Astrocyte (in vitro differentiated cells and primary cell): ENCODE data around the gene PTTG1. TPM values are rescaled to one million over a fixed set of nuclear protein-coding genes. Genes with fewer than 3 reads are reported as not detected.

Experiments
- DNase-seq: peaks from one replicate; pipeline ENCODE4 v3.0.0-alpha.2; 2010; ENCODE audit warnings: low read depth
- FAIRE-seq: peaks from 2 replicates; lab custom pipeline; 2011; peaks lifted over from hg19 to GRCh38; lab: Jason Lieb, UNC
- H2AFZ ChIP-seq: 2 replicates; pipeline ENCODE4 v1.6.0; 2012; ENCODE audit warnings: low read depth, low read length, inconsistent platforms
- H3K27ac ChIP-seq: 2 replicates; pipeline ENCODE4 v1.5.1; 2011; ENCODE audit warnings: low read depth, low read length, inconsistent platforms
- H3K27me3 ChIP-seq: 2 replicates; pipeline ENCODE4 v1.6.0; 2011; ENCODE audit warnings: low read length, inconsistent platforms; ENCODE audit not compliant: insufficient read depth
- H3K36me3 ChIP-seq: 2 replicates; pipeline ENCODE4 v1.5.1; 2011; ENCODE audit warnings: low read length, inconsistent platforms; ENCODE audit not compliant: insufficient read depth
- H3K4me1 ChIP-seq: 2 replicates; pipeline ENCODE4 v1.5.1; 2011; ENCODE audit warnings: low read length, inconsistent platforms; ENCODE audit not compliant: insufficient read depth
- H3K4me2 ChIP-seq: 2 replicates; pipeline ENCODE4 v1.6.0; 2012; ENCODE audit warnings: low read length, inconsistent platforms
- H3K4me3 ChIP-seq: 2 replicates; pipeline ENCODE4 v1.5.1; 2011; ENCODE audit warnings: low read depth, mild to moderate bottlenecking, low read length, inconsistent platforms; ENCODE audit not compliant: insufficient read depth
- H3K79me2 ChIP-seq: 2 replicates; pipeline ENCODE4 v1.6.0; 2012; ENCODE audit warnings: mild to moderate bottlenecking, low read length, inconsistent platforms; ENCODE audit not compliant: insufficient read depth
- H3K9ac ChIP-seq: 2 replicates; pipeline ENCODE4 v1.6.0; 2012; ENCODE audit warnings: mild to moderate bottlenecking, low read length, inconsistent platforms
- H3K9me3 ChIP-seq: 2 replicates; pipeline ENCODE4 v1.5.1; 2012; ENCODE audit warnings: low read depth, mild to moderate bottlenecking, low read length, inconsistent platforms; ENCODE audit not compliant: insufficient read depth
- H4K20me1 ChIP-seq: 2 replicates; pipeline ENCODE4 v1.6.0; 2012; ENCODE audit warnings: low read length, inconsistent platforms; ENCODE audit not compliant: insufficient read depth
- H3K27ac Mint-ChIP-seq: one replicate; pipeline ENCODE4 v1.8.0; 2021; ENCODE audit warnings: mild to moderate bottlenecking, mixed read lengths; ENCODE audit not compliant: unreplicated experiment
- H3K27me3 Mint-ChIP-seq: one replicate; pipeline ENCODE4 v1.8.0; 2021; ENCODE audit warnings: low read depth, mixed read lengths; ENCODE audit not compliant: unreplicated experiment
- H3K36me3 Mint-ChIP-seq: one replicate; pipeline ENCODE4 v1.8.0; 2021; ENCODE audit warnings: low read depth, mixed read lengths; ENCODE audit not compliant: unreplicated experiment
- H3K4me1 Mint-ChIP-seq: one replicate; pipeline ENCODE4 v1.8.0; 2021; ENCODE audit warnings: low read depth, mixed read lengths; ENCODE audit not compliant: unreplicated experiment
- H3K4me3 Mint-ChIP-seq: one replicate; pipeline ENCODE4 v1.8.0; 2021; ENCODE audit warnings: mild to moderate bottlenecking, moderate library complexity, mixed read lengths; ENCODE audit not compliant: unreplicated experiment
- H3K9me3 Mint-ChIP-seq: one replicate; pipeline ENCODE4 v1.8.0; 2021; ENCODE audit warnings: mild to moderate bottlenecking, mixed read lengths; ENCODE audit not compliant: unreplicated experiment
- EZH2 ChIP-seq: IDR thresholded peaks from 2 replicates; pipeline ENCODE4 v1.6.1; 2012; ENCODE audit warnings: mild to moderate bottlenecking, low read length, inconsistent platforms; ENCODE audit not compliant: insufficient read depth
- total RNA-seq: library from RNA; stranded (reverse); gene quantifications from 2 replicates; pipeline ENCODE4 v1.2.1, GENCODE V29; 2021
- TF ChIP-seq, protein P1 (sequence below): IDR thresholded peaks from 2 replicates; pipeline ENCODE4 v1.5.1; 2011; ENCODE audit warnings: low read depth, mild to moderate bottlenecking, inconsistent platforms, low read length, moderate library complexity; ENCODE audit not compliant: insufficient read depth

The PTTG1 gene
- total RNA-seq, 1 donor from 2014 or later = 20.4 TPM

DNA sequence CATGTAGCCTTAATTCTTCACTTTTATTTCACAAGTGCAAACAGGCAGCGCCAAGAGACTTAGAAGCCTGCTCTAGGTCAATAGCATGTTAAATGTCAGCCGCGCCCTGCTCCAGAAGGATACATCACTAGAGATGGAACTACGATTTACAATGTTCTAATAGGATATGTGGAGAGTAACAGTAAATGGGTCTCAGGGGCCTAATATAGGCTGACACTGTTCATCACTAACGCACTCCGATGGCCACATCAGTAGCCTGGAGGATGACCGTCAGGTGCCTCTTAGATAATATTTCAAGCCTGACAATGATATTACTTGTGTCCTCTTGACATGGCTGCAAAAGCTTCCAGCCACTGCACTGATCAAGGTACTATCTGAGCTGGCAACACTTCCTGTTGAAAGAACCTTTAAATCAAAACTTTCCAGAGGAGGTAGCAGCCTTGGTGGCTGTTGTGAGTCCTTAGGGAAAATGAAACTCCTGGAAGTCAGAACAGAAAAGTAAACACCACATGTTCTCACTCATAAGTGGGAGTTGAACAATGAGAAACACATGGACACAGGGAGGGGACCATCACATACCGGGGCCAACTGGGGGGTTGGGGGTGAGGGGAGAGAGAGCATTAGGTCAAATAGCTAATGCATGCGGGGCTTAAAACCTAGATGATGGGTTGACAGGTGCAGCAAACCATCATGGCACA is 35.0 kb downstream of the PTTG1 start:
- Mint-ChIP-seq H3K4me1 (peaks cover 5% of the 10 kb centered on the region), H3K27ac (no peak overlapping the region), H3K4me3 (no peak overlapping the region), H3K27me3 (peaks cover 6% of the 10 kb centered on the region), H3K9me3 (peaks cover 4% of the 10 kb centered on the region), H3K36me3 (no peaks in the 10 kb centered on the region)
- no peaks in the 10 kb centered on the region for H3K9me3 ChIP-seq
- FAIRE-seq (no peak), DNase-seq (no peak)
- H3K9ac ChIP-seq = no peak overlapping the region
- H3K36me3 ChIP-seq = no peaks in the 10 kb centered on the region
- TF ChIP-seq, protein P1, sequence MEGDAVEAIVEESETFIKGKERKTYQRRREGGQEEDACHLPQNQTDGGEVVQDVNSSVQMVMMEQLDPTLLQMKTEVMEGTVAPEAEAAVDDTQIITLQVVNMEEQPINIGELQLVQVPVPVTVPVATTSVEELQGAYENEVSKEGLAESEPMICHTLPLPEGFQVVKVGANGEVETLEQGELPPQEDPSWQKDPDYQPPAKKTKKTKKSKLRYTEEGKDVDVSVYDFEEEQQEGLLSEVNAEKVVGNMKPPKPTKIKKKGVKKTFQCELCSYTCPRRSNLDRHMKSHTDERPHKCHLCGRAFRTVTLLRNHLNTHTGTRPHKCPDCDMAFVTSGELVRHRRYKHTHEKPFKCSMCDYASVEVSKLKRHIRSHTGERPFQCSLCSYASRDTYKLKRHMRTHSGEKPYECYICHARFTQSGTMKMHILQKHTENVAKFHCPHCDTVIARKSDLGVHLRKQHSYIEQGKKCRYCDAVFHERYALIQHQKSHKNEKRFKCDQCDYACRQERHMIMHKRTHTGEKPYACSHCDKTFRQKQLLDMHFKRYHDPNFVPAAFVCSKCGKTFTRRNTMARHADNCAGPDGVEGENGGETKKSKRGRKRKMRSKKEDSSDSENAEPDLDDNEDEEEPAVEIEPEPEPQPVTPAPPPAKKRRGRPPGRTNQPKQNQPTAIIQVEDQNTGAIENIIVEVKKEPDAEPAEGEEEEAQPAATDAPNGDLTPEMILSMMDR = no peak
- TF ChIP-seq EZH2 = no peak
- no peaks in the 10 kb centered on the region for H3K27me3 ChIP-seq
- no peaks in the 10 kb centered on the region for H4K20me1 ChIP-seq
- no peak overlapping the region for H3K27ac ChIP-seq
- no peaks in the 10 kb centered on the region for H3K79me2 ChIP-seq
- H2AFZ ChIP-seq = no peak overlapping the region
- no peaks in the 10 kb centered on the region for H3K4me1 ChIP-seq
- no peak overlapping the region for H3K4me3 ChIP-seq
- H3K4me2 ChIP-seq = no peak overlapping the region

DNA sequence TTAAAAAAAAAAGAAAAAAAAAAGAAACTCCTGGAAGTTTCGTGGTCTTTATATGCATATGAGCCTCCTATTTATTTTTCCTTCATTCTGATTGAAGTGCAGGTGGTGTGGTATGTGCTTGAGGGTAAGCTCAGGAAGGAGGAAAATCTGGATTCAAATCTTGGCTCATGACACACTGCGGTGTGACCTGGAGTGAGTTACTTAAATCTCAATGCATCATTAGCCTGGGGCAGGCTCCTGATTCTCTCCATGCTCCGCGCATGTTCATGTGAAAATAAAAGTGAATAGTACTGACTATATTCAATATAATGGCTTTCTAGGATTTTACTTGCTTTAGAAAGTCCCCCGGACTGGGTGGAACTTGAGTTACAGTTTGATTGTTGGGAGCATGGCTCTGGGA is 35.6 kb downstream of the PTTG1 start:
- Histone ChIP-seq H3K36me3 (no peaks in the 10 kb centered on the region), H3K27me3 (no peaks in the 10 kb centered on the region), H3K4me1 (no peaks in the 10 kb centered on the region), H3K9me3 (no peaks in the 10 kb centered on the region), H3K27ac (no peak overlapping the region), H2AFZ (no peak overlapping the region), H3K4me3 (no peak overlapping the region), H3K4me2 (no peak overlapping the region), H3K9ac (no peak overlapping the region), H3K79me2 (no peaks in the 10 kb centered on the region), H4K20me1 (no peaks in the 10 kb centered on the region)
- H3K27ac Mint-ChIP-seq = no peak overlapping the region
- no peak for FAIRE-seq
- TF ChIP-seq EZH2 = no peak
- TF ChIP-seq, protein P1 = no peak
- H3K9me3 Mint-ChIP-seq = peaks cover 4% of the 10 kb centered on the region
- H3K36me3 Mint-ChIP-seq = no peaks in the 10 kb centered on the region
- H3K4me1 Mint-ChIP-seq = peaks cover 5% of the 10 kb centered on the region
- H3K4me3 Mint-ChIP-seq = no peak overlapping the region
- H3K27me3 Mint-ChIP-seq = peaks cover 6% of the 10 kb centered on the region
- no peak for DNase-seq
